HG03521 (cell line): ENCODE results near the gene ALOXE3.
"Not testable (repeated sequence)": the region's sequence is repeated elsewhere in the genome, so short reads cannot be mapped to it uniquely, and the experiment has no call there.

Experiments used
- ATAC-seq: cut with Tn5 transposase; IDR thresholded peaks from one replicate; pipeline ENCODE4 v1.9.1; 2021; ENCODE audit warnings: mild to moderate bottlenecking, moderate library complexity; ENCODE audit not compliant: unreplicated experiment

ALOXE3 gene

DNA sequence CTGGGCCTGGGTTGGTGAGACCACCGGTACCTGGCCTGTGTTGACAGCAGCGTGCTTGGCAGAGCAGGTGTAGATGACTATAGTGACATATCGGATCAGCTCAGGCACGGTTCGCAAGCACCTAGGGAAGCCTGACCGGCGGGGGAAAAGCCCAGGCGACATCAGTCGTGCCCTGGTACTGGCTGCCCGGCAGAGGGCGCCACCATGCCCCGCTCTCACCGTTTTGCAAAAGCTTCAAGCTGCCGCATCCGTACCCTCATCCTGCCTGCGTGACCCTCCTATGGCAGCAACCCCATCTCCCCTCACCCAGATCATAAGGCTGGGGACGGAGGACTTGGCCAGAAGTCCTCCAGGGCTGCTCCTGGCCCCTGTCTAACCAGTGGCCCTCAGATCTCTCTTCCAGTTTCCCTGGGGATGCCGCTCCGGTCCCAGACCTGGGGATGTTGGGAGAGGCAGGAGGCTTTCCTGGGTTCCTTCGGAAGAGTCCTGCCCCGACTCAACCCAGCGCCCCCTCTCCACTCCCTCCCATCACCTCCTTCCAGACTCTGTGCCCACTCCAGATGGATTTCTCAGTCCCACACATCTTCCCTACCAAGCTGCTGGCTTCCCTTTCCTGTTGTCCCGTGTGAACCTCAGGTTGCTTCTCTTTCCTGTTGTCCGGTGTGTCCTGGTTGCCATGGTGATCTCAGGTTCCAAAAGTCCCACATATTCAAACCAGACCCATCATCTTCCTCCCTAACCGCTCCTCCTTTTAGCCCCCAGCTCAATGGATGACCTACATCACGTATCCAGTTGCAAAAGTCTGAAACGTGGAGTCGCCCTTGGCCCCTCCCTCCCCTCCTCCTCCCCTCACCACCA is 44.5 kb downstream of the ALOXE3 start:
- no peak for ATAC-seq

DNA sequence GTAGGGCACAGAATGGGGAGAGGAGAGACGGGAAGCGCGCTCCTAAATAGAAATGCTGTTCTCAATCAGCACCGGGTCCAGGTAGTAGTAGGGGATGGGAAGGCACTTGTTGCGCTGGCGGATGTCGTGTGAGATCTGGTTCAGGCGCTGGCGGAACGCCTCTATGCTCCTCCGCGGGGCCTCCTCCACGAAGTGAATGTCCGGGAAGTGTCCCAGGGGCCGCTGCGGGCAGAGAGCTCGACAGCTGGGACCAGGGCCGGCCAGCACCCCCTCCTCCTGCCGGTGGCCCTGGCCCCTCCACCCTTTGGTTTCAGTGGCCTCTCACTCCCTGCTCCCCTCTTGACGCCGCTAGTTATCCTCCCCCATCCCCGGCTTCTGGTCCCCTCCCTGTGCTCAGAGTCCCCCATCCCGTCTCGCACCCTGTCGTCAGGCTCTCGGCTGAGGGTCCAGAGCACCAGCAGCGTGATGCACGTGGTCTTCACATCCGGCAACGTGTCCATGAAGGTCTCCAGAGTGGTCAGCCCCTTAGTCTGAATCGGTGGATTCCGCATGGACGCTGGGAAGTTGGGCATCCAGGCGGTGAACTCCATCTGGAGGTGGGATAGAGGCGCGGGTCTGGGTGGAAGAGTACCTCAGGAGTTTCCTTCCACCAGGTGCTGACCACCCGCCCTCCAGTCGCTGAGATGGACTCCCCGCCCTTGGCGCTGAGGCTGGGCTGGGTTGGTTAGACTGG is 45.4 kb downstream of the ALOXE3 start:
- ATAC-seq, result no peak

DNA sequence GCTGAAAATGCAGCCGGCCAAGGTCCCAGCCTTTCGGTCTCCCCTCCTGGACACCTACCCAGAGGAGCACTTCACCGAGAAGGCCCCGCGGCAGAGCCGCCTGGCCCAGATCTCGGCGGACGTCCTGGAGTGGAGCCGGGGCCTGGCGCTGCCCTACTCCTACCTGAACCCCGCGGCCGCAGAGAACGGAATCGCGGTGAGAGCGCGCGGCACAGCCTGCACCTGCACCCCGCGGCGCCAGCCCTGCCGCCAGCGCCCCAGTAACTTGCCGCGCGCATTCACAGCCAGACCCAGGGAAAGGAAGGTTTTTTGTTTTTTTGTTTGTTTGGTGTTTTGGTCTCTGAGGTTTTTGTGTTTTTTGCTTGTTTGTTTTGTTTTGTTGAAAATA is 46.0 kb downstream of the ALOXE3 start:
- ATAC-seq, result no peak

DNA sequence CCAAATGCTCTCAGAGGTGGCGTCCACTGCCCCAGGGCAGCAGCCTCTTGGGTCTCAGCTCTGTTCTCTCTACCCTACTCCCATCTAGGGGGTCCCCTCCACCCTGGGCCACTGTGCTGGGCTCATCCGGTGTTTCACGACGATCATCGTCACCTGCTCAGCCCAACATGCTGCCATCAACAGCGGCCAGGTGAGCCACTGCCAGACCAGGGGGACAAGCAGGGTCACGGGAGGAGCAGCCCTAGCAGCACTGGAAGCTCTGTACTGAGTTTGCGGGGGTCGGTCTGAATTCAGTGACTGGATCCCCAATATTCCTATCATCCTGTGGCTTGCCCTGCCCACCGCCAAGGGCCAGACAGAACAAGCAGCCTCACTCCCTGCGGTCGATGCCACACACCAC is 46.8 kb downstream of the ALOXE3 start:
- ATAC-seq, result no peak

DNA sequence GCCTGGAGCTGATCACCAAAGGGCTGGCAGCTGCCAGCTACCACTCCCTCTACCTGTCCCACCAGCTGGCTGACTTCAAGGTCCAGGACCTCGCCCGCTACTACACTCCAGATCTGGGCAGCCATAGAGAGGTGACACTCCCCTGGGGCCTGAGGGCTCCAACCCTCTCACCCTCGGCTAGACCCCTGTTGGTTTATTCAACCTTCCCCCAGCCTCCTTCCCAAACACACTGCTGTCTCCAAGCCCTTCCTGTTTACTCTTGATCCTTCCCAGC is 48.8 kb downstream of the ALOXE3 start:
- no peak for ATAC-seq

DNA sequence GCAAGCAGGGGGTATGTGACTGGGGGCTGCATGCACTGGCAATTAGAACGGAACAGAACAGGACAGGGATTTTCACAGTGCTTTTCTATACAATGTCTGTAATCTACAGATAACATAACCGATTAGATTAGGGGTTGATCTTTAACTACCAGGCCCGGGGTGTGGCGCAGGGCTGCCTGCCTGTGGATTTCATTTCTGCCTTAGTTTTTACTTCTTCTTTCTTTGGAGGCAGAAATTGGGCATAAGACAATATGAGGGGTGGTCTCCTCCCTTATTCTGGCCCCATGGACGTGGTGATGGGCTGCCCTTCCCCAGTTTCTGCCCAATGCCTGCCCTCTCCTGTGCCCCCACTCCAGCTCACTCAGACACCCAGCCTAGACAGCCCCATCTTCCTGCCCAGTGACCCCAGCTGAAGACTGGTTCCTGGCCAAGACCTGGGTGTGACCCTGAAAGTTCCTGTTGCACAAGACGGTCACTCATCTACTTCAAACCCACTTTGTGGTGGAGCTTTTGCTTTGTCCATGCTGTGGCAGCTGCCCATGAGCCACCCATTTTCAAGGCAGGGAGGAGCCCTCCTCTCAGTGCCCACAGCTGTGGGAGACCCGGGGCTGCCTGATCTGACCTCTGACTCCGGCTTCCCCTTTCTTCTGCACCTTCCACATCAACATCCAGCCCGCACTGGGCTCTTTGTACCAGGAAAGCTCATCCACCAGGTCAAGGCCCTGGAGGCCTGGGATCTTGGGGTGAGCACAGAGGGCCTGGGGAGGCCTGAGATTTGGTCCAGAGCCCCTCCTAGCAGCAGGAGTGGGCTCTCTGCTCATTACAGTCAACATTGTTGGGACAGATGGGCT is 49.4 kb downstream of the ALOXE3 start:
- ATAC-seq, result no peak

DNA sequence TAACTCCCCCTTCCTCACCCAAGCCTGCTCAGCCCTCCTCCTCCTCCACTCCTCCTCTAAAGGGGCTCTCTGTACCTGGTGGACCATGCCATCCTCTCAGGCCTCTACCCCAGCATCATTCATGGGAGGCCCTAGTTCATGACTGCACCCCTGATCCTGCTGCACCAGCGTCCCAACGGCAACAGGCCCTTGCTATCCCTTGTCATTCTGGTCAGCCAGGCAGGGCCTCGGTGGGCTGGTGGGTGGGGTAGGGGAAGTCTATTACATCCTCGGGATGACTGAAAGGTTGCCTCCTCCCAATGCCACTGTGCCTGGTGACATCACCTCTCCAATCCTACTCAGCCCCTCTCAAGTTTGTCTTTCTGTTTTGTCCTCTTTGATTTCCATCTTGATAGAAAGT is 50.5 kb downstream of the ALOXE3 start:
- ATAC-seq, result no peak

DNA sequence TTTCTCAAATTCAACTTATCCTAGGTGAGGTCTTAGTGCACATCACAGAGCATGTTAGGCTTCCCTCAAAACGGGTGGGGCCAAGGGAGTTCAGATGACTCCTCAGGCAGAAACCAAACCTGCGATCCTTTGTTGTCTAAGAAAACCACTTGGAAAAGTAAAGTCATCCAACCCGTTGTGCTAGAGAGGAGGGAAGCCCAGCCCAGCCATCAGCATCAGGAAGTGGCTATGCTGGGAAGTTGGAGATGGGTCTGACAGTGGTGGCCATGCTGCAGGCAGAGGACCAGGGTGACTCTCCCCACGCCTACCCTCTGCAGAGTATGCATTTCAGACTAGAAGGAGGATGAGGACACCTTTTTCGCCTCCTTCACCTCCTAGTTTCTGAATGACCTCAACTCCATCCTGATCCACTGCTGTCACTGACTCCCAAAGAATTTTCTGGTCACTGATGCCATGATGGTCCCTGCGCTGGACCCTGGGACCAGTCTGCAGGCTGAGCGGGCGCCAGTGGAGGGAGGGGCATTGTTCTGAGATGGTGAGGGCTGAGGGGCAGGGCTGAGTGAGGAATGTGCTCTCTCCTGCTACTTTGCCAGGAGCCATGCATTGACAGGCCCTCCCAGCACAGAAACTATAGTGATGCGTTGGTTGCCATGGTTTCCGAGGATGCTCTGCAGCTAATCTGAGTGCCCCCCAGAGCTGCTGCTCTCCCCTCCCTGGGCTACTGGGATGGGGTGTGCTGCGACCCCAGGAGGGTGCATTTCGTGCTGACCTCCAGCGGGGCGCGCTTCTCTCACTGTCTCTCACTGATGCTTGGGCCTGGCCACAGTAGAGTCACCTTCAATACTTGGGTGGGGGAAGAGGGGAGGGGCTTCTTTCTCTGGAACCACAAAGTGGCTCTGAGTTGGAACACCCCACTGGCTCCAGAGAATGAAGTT is 51.2 kb downstream of the ALOXE3 start:
- ATAC-seq, result no peak

DNA sequence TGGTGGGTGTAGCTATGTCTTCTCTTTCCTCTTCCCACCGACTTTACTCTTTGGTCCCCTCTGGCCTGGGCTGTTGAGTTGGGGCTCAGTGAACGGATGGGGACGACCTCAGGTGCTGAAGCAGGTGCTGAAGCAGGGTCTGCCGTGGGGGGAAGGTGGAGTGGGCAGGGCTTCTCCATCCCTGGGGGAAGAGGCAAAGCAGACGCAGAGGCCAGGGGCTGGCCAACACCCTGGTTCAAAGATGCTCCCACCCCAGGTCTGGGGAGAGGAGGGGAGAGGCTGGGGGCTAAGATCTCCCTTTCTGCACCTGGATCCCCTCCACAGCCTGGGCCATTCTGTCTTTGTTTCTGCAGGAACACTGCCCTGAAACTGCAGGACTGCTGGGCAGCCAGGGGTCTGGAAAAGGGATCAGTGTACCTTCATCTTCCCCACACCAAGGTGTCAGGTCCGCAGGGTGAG is 53.7 kb downstream of the ALOXE3 start:
- ATAC-seq, result no peak

DNA sequence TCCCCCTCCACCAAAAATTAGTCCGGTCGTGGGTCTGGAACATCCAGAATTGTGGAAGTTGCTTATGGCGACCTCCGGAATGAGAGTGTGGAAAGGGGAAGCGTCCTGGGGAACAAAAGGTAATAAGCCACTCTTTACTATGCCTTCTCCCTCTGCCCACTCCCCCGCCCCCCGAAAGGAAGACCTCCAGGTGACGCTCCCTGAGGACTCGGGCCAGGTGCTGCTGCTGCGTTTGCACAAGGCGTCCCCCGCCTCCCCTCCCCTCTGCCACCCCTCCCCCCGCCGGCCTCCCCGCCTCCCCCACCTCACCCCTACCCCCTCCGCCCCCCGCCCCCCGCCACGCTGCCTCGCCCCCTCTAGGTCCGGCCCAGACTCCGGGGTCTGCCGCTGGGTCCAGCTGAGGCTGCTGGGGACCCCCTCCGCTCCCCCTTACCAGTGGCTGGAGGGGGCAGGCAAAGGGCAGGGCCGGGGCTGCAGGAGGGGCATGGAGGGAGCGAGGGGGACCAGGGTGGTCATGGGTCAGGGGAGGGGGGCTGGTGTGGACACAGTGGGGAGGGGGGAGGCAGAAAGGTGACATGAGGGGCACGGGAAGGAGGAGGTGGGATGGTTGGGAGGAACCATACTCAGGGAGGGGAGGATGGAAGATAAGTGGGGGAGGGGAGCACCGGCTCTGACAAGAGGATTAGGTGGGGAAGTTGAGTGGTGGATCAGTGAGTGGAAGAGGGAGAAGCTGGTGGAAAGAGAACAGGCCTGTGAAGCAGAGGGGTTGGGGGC is 54.4 kb downstream of the ALOXE3 start:
- no peak for ATAC-seq

DNA sequence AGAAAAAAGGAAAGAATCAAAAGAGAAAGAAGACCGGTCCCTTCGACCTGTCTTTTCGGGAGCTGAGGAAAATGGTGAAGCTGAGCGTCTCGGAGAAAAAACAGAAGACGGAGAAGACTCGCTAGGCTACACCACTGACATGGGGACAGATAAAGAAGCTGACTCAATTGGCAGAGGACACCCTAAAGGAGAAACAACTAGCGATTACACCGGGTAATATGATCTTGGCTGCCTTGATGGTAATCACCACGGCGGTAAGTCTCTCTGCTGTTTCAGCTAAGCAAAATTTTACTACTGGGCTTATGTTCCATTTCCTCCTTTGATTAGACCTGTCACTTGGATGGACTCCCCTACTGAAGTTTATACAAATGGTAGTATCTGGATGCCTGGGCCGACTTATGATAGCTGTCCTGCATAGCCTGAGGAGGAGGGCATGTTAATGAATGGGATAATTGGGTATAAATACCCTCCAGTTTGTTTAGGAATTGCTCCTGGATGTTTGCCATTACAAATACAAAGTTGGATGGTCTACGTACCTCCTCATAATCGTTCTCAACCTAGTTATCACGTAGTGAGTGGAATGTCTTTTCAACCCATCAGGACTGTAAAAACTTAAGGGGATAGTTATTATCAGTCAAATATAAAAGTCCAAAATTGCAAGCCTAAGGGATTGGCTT is 55.4 kb downstream of the ALOXE3 start:
- no peak for ATAC-seq

DNA sequence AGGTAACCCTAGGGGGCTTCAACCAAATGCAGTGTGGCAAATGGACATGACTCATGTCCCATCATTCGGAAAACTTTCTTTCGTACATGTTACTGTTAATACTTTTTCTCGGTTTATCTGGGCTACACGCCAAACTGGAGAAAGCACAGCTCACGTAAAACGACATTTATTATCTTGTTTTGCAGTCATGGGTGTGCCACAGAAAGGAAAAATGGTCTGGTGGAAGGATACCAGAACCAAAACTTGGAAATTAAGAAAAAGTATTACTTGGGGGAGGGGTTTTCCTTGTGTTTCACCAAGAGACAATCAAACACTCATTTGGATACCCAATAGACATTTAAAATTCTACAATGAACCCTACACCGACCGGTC is 55.9 kb downstream of the ALOXE3 start:
- ATAC-seq, result no peak

DNA sequence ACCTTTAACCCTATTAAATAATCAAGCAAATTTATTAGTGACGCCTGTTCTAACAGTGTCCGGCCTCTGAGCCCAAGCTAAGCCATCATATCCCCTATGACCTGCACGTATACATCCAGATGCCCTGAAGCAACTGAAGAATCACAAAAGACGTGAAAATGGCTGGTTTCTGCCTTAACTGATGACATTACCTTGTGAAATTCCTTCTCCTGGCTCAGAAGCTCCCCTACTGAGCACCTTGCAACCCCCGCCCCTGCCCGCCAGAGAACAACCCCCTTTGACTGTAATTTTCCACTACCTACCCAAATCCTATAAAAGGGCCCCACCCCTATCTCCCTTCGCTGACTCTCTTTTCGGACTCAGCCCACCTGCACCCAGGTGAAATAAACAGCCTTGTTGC is 56.5 kb downstream of the ALOXE3 start:
- not testable (repeated sequence) for ATAC-seq

DNA sequence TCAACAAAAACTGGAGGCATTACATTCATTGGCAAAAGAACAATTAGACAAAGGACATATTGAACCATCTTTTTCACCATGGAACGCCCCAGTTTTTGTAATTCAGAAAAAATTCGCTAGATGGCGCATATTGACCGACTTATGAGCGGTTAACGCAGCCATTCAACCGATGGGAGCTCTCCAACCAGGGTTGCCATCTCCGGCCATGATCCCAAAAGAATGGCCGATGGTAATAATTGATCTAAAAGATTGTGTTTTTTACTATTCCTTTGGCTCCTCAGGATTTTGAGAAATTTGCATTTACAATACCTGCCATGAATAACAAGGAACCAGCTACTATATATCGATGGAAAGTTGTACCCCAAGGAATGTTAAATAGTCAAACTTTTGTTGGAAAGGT is 58.0 kb downstream of the ALOXE3 start:
- no peak for ATAC-seq

DNA sequence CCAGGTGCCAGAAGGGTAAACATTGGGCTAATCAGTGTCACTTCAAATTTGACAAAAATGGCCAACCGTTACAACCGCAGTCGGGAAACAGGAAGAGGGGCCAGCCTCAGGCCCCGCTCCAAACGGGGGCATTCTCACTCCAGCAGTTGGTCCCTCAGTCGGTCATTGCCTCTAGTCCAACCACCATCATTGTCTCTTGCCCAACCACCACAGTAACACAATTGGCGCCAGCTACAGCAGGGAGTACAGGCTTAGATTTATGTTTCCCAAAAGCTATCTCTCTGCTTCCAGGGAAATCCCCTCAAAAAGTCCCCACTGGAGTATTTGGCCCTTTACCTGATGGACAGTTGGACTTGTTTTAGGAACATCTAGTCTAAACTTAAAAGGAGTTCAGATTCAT is 59.2 kb downstream of the ALOXE3 start:
- ATAC-seq, result no peak

DNA sequence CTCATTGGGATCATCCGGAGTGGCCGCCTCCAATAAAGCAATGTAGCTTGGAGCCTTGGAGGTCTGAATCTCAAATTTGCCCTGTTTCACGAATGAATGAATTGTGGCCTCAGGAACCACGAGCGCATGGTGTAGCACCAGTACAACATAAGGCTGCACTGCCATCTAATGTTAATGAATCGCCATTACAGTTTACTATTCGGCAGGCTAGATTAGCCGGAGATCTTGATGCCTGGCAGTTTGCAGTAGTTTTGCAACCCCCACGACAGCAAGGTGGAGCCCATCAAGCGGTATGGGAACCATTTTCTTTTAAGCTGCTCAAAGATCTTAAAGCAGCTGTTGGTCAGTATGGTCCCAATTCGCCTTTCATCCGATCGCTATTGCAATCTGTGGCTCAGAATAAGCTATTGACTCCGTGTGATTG is 60.6 kb downstream of the ALOXE3 start:
- ATAC-seq, result no peak

DNA sequence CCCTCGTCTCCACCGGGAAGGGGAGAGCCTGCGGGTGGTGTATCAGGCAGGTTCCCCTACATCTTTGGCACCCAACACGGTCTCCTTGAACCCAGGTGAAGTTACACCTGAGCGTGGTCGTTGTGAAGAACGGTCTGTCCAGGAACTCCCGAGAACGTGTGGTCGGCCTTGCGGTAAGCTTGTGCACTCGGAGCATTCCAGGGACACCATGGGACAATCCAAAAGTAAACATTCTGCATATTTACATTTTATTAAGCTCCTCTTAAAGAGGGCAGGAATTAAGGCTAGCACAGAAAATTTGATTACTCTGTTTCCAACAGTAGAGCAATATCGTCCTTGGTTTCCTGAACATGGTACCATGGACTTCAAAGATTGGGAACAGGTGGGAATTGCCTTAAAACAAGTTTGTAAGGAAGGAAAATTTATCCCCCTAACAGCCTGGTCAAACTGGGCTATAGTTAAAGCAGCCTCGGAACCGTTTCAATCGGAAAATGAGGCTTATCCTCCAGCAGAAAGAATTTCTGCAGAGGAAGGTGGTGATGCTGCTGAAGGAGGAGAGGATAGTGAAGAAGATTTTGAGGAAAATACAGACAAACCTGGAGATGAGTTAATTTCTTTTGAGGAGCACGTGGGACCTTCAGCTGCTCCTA is 61.2 kb downstream of the ALOXE3 start:
- ATAC-seq, result no peak

DNA sequence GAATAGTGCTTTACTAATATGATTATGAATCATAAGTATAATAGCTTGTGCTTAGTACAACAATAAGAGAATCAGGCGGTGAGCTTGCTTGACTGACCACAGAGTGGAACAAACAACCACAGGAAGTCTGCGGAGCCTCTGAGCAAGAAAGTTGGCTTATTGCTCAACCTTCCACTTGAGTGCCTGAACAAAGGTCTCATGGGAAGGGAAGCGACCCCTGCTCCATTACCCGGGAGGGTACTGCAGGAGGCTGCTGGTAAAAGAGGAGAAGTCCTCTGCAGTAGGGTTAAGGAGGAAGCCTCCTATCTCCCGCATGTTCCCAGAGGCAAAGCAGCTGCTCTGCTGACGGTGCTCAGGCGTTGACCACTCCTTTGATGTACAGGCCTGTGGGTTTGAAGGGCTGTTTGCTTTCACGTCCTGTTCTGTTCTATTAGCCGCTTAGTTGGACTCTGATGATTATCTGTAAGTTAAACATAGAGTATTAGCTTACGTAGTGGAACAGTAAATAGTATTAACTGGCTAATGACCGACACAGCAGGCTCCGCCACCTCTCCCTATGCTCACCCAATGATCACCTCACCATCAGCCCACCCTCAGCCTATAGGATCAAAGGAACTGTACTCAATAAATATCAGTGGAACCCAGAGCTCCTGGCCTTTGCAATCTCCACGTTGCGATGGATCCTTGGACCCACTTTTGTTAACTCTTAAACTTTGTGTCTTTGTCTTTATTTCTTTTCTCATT is 61.9 kb downstream of the ALOXE3 start:
- no peak for ATAC-seq
